Lung (tissue), 16 donors: ENCODE data around the gene PUS10. TPM values are rescaled to one million over a fixed set of nuclear protein-coding genes. Genes with fewer than 3 reads are reported as not detected.

Experiments used
- ATAC-seq: fragments of 200-7000 bp; cut with Tn5 transposase; one replicate; pipeline ENCODE4 v1.9.1; 2020; ENCODE audit warnings: moderate number of reproducible peaks; ENCODE audit not compliant: insufficient read depth, low FRiP score
- DNase-seq, 3 donors: peaks; one replicate each; pipeline ENCODE4 v3.0.0-alpha.2; 2013 to 2017
- H3K27ac ChIP-seq, 2 donors: one replicate each; pipeline ENCODE4 v1.5.1; 2013; ENCODE audit warnings: mild to moderate bottlenecking in 2 of 2, moderate library complexity in 2 of 2, control low read depth in 1 of 2, inconsistent platforms in 1 of 2, low read depth in 1 of 2, low read length in 1 of 2
- H3K27me3 ChIP-seq, 3 donors: one replicate each; pipeline ENCODE4 v1.5.1; 2013; ENCODE audit warnings: low read length in 2 of 3; ENCODE audit not compliant: control insufficient read depth in 3 of 3, insufficient read depth in 3 of 3
- H3K36me3 ChIP-seq, 4 donors: one replicate each; pipeline ENCODE4 v1.5.1; 2013; ENCODE audit warnings: low read length in 4 of 4, mild to moderate bottlenecking in 1 of 4, moderate library complexity in 1 of 4; ENCODE audit not compliant: control insufficient read depth in 4 of 4, insufficient read depth in 4 of 4
- H3K4me1 ChIP-seq, 5 donors: one replicate each; pipeline ENCODE4 v1.5.1; 2013; ENCODE audit warnings: low read length in 5 of 5, mild to moderate bottlenecking in 2 of 5, moderate library complexity in 1 of 5; ENCODE audit not compliant: control insufficient read depth in 5 of 5, insufficient read depth in 5 of 5
- H3K4me3 ChIP-seq: one replicate; pipeline ENCODE4 v1.5.1; 2013; ENCODE audit warnings: mild to moderate bottlenecking, control low read depth, moderate library complexity
- H3K9ac ChIP-seq, 2 donors: one replicate each; pipeline ENCODE4 v1.5.1; 2013; ENCODE audit warnings: low read length in 2 of 2, control low read depth in 1 of 2; ENCODE audit not compliant: insufficient read depth in 1 of 2
- H3K9me3 ChIP-seq, 4 donors: one replicate each; pipeline ENCODE4 v1.5.1; 2013; ENCODE audit warnings: low read length in 3 of 4, mild to moderate bottlenecking in 1 of 4, moderate library complexity in 1 of 4; ENCODE audit not compliant: control insufficient read depth in 4 of 4, insufficient read depth in 3 of 4
- WGBS, 2 donors: extraction: QIAGEN DNeasy Blood & Tissue Kit; methylation state at CpG; one replicate each; pipeline ENCODE4 v1.1.7; 2013; 5-methylcytosine and 5-hydroxymethylcytosine counted together
- long read RNA-seq, 5 donors: transcript quantifications; one replicate each; lab custom pipeline, GENCODE V29; 2026
- polyA plus RNA-seq, 2 donors: library from polyadenylated mRNA; stranded (reverse); fragments of 200-250 nt; gene quantifications; one replicate each; pipeline ENCODE4 v1.2.1, GENCODE V29; 2013
- total RNA-seq, 2 donors: library from RNA; depleted of rRNA in 1 of 2; stranded (reverse); fragments of >200 nt in 1 of 2; gene quantifications; one replicate each; pipeline ENCODE4 v1.2.1, GENCODE V29; 2014 to 2021
- TF ChIP-seq, protein P1 (sequence below): IDR thresholded peaks from 2 replicates; pipeline ENCODE4 v1.5.1; 2012; ENCODE audit warnings: mild to moderate bottlenecking; ENCODE audit errors: control extremely low read depth, extremely low read depth
- donor health status: control.
- donor health status: control.
- donor health status: Bipolar disorder and iron deficiency.
- donor health status: healthy.
- donor health status: DM: yes; HTN: yes; CAD: no.

The PUS10 gene, protein sequence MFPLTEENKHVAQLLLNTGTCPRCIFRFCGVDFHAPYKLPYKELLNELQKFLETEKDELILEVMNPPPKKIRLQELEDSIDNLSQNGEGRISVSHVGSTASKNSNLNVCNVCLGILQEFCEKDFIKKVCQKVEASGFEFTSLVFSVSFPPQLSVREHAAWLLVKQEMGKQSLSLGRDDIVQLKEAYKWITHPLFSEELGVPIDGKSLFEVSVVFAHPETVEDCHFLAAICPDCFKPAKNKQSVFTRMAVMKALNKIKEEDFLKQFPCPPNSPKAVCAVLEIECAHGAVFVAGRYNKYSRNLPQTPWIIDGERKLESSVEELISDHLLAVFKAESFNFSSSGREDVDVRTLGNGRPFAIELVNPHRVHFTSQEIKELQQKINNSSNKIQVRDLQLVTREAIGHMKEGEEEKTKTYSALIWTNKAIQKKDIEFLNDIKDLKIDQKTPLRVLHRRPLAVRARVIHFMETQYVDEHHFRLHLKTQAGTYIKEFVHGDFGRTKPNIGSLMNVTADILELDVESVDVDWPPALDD
- total RNA-seq: 10 to 100 TPM in 1 of 2 donors, 1 to 10 TPM in 1; 7.5 to 15.8 TPM
- polyA plus RNA-seq: 1 to 10 TPM; 3.4 to 4.3 TPM
- long read RNA-seq, donor 1: 0 reads
- long read RNA-seq, donor 2, partial matches to known transcripts: 0 of 1 reads
- long read RNA-seq, donor 2, other reads (novel, unspliced or antisense): 0 of 1 reads
- long read RNA-seq, donor 3, partial matches to known transcripts: 19 of 19 reads
- long read RNA-seq, donor 3, other reads (novel, unspliced or antisense): 0 of 19 reads
- long read RNA-seq, donor 4: 0 reads
- long read RNA-seq, donor 5: 0 reads

DNA sequence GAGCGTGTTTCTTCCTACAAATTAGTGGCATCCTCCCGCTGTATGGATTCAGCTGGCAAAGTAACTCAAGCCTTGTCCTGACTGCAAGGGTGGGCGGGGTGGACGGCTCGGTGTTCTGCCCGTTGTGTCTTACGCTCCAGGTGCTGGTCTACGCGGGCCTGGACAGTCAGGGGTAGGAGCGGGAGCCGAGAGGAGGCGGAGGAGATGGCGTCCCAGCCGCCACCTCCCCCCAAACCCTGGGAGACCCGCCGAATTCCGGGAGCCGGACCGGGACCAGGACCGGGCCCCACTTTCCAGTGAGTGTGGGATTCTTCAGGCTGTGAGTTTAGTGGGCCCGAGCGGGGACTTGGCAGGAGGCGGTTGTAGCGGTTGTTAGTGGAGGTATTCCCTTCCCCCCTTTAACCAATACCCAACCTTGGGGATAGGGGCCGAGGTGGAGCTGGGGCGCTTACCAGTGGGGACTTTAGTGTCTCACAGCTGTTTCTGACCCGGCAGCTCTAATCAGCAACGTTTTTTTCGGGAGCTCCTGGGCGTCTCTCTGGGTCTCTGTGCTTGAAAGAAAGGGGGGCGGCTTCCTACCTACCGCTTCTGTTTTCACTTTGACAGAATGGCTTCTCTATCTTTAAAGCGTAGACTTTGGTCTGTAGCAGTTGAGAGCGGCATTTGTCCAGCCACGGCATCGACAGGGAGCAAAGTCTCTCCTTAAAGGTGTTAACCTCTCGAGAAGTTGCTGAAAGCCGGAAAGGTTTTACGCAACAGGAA is at the start of gene PUS10, which contains the start of gene PEX13:
TSS of gene PUS10 (minus strand) at position 700 of the 762 bp plus-strand sequence. CDS start 6,365 bp downstream, outside the sequence.
TSS of gene PEX13 (plus strand) at position 165 of the 762 bp plus-strand sequence. CDS start at position 205, 40 bp downstream.
- Histone ChIP-seq H3K4me1 (peaks cover 0 to 12% (median 2%) of the 10 kb centered on the region in 5 donors), H3K9ac (peak within 1 kb of the TSS; percentile 94 to 98), H3K4me3 (peak within 1 kb of the TSS; percentile 91), H3K9me3 (no peaks in the 10 kb centered on the region), H3K36me3 (peaks cover 0 to 7% (median 6%) of the 10 kb centered on the region in 4 donors), H3K27me3 (no peaks in the 10 kb centered on the region), H3K27ac (peak within 1 kb of the TSS; percentile 84 to 90)
- TF ChIP-seq, protein P1, sequence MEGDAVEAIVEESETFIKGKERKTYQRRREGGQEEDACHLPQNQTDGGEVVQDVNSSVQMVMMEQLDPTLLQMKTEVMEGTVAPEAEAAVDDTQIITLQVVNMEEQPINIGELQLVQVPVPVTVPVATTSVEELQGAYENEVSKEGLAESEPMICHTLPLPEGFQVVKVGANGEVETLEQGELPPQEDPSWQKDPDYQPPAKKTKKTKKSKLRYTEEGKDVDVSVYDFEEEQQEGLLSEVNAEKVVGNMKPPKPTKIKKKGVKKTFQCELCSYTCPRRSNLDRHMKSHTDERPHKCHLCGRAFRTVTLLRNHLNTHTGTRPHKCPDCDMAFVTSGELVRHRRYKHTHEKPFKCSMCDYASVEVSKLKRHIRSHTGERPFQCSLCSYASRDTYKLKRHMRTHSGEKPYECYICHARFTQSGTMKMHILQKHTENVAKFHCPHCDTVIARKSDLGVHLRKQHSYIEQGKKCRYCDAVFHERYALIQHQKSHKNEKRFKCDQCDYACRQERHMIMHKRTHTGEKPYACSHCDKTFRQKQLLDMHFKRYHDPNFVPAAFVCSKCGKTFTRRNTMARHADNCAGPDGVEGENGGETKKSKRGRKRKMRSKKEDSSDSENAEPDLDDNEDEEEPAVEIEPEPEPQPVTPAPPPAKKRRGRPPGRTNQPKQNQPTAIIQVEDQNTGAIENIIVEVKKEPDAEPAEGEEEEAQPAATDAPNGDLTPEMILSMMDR: no peak
- ATAC-seq (peak; percentile 91), DNase-seq (peak in 1 of 3 donors; percentile 73)
- 0% methylated on average over 39 of the region's 39 CpGs for WGBS, 2 donors

DNA sequence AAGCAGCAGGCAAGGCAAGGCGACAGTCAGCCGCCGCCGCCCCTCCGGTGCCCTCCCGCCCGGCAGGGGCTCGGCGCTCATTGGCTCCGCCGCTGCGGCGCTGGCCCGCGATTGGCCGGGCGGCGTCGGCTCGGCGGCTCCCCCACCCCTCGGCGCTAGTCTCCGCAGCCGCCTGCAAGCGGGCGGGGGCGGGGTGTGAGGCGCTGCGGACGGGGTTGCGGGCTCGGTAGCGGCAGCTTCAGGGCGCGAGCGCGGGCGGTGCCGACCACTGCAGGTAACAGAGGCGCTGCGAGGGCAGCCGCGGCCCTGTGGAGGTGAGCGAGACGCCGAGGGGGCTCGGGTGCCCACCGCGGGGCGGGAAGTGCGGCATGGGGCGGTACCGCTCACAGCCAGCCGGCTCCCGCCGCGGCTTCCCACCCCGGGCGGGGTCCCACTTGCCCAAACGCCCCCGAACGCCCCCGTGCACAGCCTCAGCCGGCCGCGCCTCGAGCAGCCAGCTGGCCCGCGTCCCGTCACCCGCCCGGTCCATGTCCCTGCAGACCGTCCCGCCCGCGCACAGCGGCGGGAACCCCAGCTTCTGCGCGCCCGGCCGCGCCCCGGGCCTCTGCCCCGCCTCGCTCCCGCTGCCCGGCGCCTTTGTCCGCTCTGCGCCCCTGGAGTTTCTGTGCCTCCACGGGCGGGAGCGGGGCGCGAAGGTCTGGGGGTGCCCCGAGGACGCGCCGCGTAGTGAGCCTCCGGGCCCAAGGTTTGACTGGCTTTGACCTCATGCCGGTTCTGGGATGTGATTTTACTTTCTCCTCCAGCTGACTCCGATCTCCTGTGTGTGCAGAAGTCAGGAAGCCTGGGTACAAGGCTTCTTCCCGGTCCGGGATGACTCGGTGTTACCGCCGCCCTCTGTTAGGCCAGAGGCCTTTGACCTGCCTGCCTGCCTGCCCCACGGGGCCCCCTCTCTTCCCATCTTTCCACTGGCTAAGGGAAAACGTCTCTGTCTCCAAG is 48.0 kb upstream of the PUS10 start, which contains the start of gene SANBR:
TSS of gene SANBR (plus strand) at position 158 of the 996 bp plus-strand sequence. CDS start 4,480 bp downstream, outside the sequence.
- Histone ChIP-seq H3K27me3 (no peaks in the 10 kb centered on the region), H3K4me3 (peak within 1 kb of the TSS; percentile 92), H3K27ac (peak within 1 kb of the TSS; percentile 89 to 91), H3K9ac (peak within 1 kb of the TSS; percentile 63 to 71), H3K4me1 (peaks cover 0 to 5% (median 0%) of the 10 kb centered on the region in 5 donors), H3K36me3 (peaks cover 0 to 6% (median 1%) of the 10 kb centered on the region in 4 donors), H3K9me3 (no peaks in the 10 kb centered on the region)
- TF ChIP-seq, protein P1: no peak
- ATAC-seq (peak; percentile 99), DNase-seq (peak; percentile 90 to 94 (median 90))
- 1% methylated on average over 63 to 112 of the region's 112 CpGs for WGBS, 2 donors

DNA sequence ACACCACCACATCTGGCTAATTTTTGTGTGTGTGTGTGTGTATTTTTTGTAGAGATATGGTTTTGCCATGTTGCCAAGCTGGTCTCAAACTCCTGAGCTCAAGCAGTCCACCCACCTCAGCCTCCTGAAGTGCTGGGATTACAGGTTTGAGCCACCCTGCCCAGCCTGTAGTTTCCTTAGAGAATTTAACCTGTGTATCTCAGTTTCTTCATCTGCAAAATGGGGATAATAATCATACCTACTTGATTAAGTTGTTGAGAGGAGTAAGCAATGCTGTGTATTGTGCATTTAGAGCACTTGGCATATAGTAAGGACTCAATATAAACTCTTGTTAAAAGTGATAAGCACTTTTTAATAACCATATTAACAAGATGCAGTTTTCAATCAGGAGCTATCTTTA is 41.3 kb upstream of the PUS10 start:
- Histone ChIP-seq H3K4me3 (no peak overlapping the region), H3K9ac (no peak overlapping the region), H3K9me3 (no peaks in the 10 kb centered on the region), H3K36me3 (peaks cover 0 to 2% (median 0%) of the 10 kb centered on the region in 4 donors), H3K27ac (no peak overlapping the region), H3K27me3 (no peaks in the 10 kb centered on the region), H3K4me1 (peaks cover 0 to 16% (median 0%) of the 10 kb centered on the region in 5 donors)
- DNase-seq (no peak), ATAC-seq (no peak)
- TF ChIP-seq, protein P1: no peak
